ENCODE measurements around the gene MPPED1.

MPPED1 gene

GRCh38 chr22:43390166-43390565 is 21.6 kb upstream of the MPPED1 start:
- TF ChIP-seq CTCF (IDR thresholded peaks at IDR 0.05), result no peak
- Histone ChIP-seq H3K36me3 (no peaks in the 10 kb centered on the region), H3K4me1 (peaks cover 0 to 4% (median 3%) of the 10 kb centered on the region in 4 donors), H3K4me3 (no peak overlapping the region), H3K9me3 (peaks cover 0 to 7% (median 0%) of the 10 kb centered on the region in 3 donors), H3K27me3 (peaks cover 0 to 43% of the 10 kb centered on the region in 2 donors), H3K27ac (no peak overlapping the region)
- intact Hi-C loops (cut with DNase I; ENCODE audit: low total_unique reads), result loop anchor here (5.0 kb wide), 1 partner anchor 113 kb away; no protein-coding TSS in a partner anchor
- DNase-seq, result no peak

- H3K27me3 ChIP-seq, result peaks cover 0 to 38% of the 10 kb centered on the region in 2 donors
- DNase-seq, result no peak
- intact Hi-C loops (cut with DNase I; ENCODE audit: low total_unique reads), result loop anchor here (5.0 kb wide), 1 partner anchor 114 kb away; no protein-coding TSS in a partner anchor
These were observed 20.9 kb upstream of the MPPED1 start for GRCh38 chr22:43390872-43391271.

GRCh38 chr22:43391306-43391705 is 20.5 kb upstream of the MPPED1 start:
- Histone ChIP-seq H3K4me1 (no peaks in the 10 kb centered on the region), H3K9me3 (peaks cover 0 to 7% (median 0%) of the 10 kb centered on the region in 3 donors), H3K27ac (no peak overlapping the region), H3K4me3 (no peak overlapping the region), H3K27me3 (peaks cover 0 to 38% of the 10 kb centered on the region in 2 donors), H3K36me3 (no peaks in the 10 kb centered on the region)
- no peak for DNase-seq
- TF ChIP-seq CTCF (IDR thresholded peaks at IDR 0.05), result no peak
- intact Hi-C loops (cut with DNase I; ENCODE audit: low total_unique reads), result loop anchor here (5.0 kb wide), 1 partner anchor 114 kb away; no protein-coding TSS in a partner anchor

More at GRCh38 chr22:43390872-43391271, 20.9 kb upstream of the MPPED1 start:
- peaks cover 0 to 7% (median 0%) of the 10 kb centered on the region in 3 donors for H3K9me3 ChIP-seq
- H3K27ac ChIP-seq, result no peak overlapping the region
- H3K4me1 ChIP-seq, result peaks cover 0 to 2% (median 1%) of the 10 kb centered on the region in 4 donors
- no peak for TF ChIP-seq CTCF (IDR thresholded peaks at IDR 0.05)
- no peak overlapping the region for H3K4me3 ChIP-seq
- H3K36me3 ChIP-seq, result no peaks in the 10 kb centered on the region

GRCh38 chr22:43392385-43392989 is 19.3 kb upstream of the MPPED1 start:
- intact Hi-C loops (cut with DNase I; ENCODE audit: low total_unique reads), result loop anchor here (5.0 kb wide), 1 partner anchor 115 kb away; no protein-coding TSS in a partner anchor
- no peak overlapping the region for H3K27ac ChIP-seq
- no peaks in the 10 kb centered on the region for H3K4me1 ChIP-seq
- peaks cover 0 to 37% of the 10 kb centered on the region in 2 donors for H3K27me3 ChIP-seq
- no peak for TF ChIP-seq CTCF (IDR thresholded peaks at IDR 0.05)
- H3K36me3 ChIP-seq, result no peaks in the 10 kb centered on the region
- no peak overlapping the region for H3K4me3 ChIP-seq
- no peak for DNase-seq
- H3K9me3 ChIP-seq, result peaks cover 0 to 7% (median 0%) of the 10 kb centered on the region in 3 donors

- no peaks in the 10 kb centered on the region for H3K4me1 ChIP-seq
- H3K36me3 ChIP-seq, result no peaks in the 10 kb centered on the region
- DNase-seq, result no peak
- intact Hi-C loops (cut with DNase I; ENCODE audit: low total_unique reads), result loop anchor here (5.0 kb wide), 1 partner anchor 116 kb away; no protein-coding TSS in a partner anchor
- peaks cover 0 to 7% (median 0%) of the 10 kb centered on the region in 3 donors for H3K9me3 ChIP-seq
- TF ChIP-seq CTCF (IDR thresholded peaks at IDR 0.05), result no peak
- no peak overlapping the region for H3K4me3 ChIP-seq
- peaks cover 0 to 36% of the 10 kb centered on the region in 2 donors for H3K27me3 ChIP-seq
- no peak overlapping the region for H3K27ac ChIP-seq
These were observed 18.5 kb upstream of the MPPED1 start for GRCh38 chr22:43393132-43393843.
